GM12875 (cell line): Measurements from ENCODE around the gene LTA.
"Not testable (repeated sequence)": the region's sequence is repeated elsewhere in the genome, so short reads cannot be mapped to it uniquely, and the experiment has no call there.

Experiments used
- H3K4me3 ChIP-seq: one replicate; pipeline ENCODE4 v1.5.1; 2011; ENCODE audit warnings: low read depth, low read length, control low read depth
- TF ChIP-seq, protein P1 (sequence below): IDR thresholded peaks from 2 replicates; pipeline ENCODE4 v1.5.1; 2011; ENCODE audit warnings: low read depth, mild to moderate bottlenecking, control low read depth, inconsistent platforms, low read length, moderate library complexity, borderline replicate concordance; ENCODE audit not compliant: insufficient read depth

LTA gene

DNA sequence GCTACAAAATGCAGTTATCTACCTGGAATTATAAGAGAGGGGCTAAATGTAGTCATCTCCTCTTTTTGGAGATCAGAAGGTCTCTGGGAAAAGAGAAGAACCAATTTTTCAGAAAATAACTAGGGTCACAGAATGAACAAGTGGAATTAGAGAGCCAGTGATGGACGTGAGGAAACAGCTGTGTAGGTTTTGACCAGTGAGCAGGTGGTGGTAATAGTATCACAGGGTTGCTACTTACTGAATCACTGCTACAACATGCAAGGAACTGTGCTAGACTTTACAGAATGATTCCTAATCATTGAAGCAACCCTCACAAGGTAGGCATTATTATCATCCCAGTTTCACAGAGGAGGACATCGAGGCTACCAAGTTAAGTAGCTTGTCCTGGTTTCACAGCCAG is 27.4 kb upstream of the LTA start:
- H3K4me3 ChIP-seq = no peak overlapping the region
- TF ChIP-seq, protein P1, sequence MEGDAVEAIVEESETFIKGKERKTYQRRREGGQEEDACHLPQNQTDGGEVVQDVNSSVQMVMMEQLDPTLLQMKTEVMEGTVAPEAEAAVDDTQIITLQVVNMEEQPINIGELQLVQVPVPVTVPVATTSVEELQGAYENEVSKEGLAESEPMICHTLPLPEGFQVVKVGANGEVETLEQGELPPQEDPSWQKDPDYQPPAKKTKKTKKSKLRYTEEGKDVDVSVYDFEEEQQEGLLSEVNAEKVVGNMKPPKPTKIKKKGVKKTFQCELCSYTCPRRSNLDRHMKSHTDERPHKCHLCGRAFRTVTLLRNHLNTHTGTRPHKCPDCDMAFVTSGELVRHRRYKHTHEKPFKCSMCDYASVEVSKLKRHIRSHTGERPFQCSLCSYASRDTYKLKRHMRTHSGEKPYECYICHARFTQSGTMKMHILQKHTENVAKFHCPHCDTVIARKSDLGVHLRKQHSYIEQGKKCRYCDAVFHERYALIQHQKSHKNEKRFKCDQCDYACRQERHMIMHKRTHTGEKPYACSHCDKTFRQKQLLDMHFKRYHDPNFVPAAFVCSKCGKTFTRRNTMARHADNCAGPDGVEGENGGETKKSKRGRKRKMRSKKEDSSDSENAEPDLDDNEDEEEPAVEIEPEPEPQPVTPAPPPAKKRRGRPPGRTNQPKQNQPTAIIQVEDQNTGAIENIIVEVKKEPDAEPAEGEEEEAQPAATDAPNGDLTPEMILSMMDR = no peak

DNA sequence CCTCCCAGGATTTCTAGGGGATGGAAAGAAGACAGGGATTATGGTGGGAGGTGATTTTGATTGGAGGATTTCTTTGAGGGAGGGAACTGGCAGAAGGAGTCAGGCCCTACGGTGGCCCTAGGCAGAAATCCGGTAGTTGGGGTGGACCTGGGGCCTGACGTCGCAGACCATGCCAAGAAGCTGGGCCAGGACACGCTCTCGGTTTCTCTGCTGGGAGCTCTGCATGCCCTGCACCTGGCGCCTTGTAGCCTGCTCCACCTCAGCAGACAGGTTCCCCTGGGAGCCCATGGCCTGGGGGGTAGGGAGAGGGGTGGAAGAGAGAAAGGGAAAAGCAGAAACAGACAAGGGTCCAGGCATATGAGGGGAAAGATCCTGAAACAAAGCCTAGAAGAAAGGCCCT is 26.8 kb upstream of the LTA start:
- no peak overlapping the region for H3K4me3 ChIP-seq
- TF ChIP-seq, protein P1 = no peak

GRCh38 chr6:31546339-31546957 is 25.6 kb upstream of the LTA start, which contains the start of gene ATP6V1G2:
TSS of gene ATP6V1G2 (minus strand) at chr6:31546608. CDS start at chr6:31546559, 49 bp downstream.
- H3K4me3 ChIP-seq = peak within 1 kb of the TSS; percentile 49
- TF ChIP-seq, protein P1 = peak; percentile 95

DNA sequence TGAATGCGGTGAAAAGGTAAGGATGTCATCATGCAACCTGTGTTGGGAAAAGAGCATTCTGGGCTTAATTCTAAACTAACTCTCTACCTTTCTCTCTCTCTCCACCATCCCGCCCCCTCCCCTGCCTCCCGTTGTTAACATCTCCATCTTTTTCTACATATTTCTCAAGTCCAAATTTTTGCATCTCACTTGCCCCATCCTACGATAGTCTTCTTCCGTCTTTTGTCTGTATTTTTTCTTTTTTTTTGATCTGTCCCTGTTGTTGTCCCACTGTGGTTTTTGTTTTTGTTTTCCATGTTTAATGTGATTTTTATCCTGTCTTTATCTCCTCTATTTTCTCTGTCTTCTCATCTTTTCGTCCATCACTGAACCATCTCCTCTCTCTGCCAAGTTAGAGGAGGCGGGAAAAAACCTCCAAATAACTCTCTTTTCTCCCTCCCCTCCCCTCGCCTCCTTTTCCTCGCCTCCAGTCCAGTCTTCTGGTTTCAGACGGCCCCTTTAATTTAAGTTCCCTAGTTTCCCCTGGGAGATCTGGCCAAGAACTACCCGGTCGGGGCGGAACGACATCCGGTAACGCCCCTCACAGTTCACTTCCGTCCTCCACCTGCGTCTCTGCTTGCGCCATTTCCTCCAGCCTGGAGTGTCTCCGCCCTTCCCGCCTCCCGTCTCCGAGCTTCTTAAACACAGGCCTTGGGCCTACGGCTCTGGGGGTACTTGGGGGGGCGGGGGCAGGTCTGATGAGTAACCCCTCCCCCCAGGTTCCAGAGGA is 24.9 kb upstream of the LTA start, which contains the start of gene NFKBIL1:
Gene NFKBIL1, plus strand, starts transcription at position 651 of the 769 bp plus-strand sequence. Its CDS starts 87 bp downstream, at position 738.
- peak within 1 kb of the TSS; percentile 49 for H3K4me3 ChIP-seq
- TF ChIP-seq, protein P1 = no peak

DNA sequence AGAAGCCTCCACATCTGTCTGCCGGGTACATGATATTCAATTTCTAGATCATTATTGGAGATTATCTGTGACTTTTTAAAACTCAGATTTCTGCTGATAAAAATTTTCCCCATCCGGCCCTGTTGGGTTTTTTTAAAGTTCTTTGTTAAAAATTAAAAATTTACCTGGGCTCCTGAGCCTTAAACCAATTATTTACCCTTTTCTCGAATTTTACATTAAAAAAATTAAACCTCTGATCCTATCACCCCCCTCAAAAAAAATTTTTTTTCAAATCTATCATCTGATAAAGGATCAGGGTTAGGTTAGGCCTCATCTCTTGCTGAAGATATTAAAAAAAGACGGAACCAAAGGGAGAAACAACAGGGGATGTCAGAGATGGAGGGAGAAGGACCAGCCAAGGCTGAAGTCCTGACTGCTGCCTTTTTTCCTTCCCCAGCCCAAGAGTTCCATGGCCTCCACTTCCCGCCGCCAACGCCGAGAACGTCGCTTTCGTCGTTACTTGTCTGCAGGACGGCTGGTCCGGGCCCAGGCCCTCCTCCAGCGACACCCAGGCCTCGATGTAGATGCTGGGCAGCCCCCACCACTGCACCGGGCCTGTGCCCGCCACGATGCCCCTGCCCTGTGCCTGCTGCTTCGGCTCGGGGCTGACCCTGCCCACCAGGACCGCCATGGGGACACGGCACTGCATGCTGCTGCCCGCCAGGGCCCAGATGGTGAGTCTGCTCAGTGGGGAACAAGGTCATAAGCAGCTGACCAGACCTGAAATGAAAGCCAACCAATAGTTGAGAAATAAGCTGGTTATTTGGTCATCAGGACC is 24.2 kb upstream of the LTA start:
- TF ChIP-seq, protein P1 = no peak
- no peak overlapping the region for H3K4me3 ChIP-seq

DNA sequence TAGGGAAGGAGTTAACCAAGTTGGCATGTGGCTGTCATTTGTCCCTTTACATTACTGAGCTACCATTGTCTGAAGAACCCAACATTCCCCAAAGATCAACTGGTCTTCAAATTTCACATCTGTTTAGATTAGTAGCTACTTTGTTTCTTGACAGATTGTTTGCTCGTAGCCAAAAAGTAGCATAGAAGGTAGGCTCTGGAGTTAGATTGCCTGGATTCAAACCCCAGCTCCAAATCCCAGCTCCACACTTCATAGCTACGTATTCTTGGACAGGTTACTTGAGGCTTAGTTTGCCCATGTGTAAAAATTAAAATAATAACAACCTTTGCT is 23.6 kb upstream of the LTA start:
- TF ChIP-seq, protein P1 = no peak
- no peak overlapping the region for H3K4me3 ChIP-seq

GRCh38 chr6:31551371-31551770 is 20.7 kb upstream of the LTA start:
- TF ChIP-seq, protein P1 = peak; percentile 62; the same call in 1 of the 2 replicates
- not testable (repeated sequence) for H3K4me3 ChIP-seq
